ENCODE data around the gene SNW1. TPM values are rescaled to one million over a fixed set of nuclear protein-coding genes. Genes with fewer than 3 reads are reported as not detected.

Gene SNW1
- total and polyA plus RNA-seq, 2 of the 13 experiments (the other 11 are each of a cell fraction or from before 2014, with no cell fraction given), result 23.2 to 65.8 TPM

DNA sequence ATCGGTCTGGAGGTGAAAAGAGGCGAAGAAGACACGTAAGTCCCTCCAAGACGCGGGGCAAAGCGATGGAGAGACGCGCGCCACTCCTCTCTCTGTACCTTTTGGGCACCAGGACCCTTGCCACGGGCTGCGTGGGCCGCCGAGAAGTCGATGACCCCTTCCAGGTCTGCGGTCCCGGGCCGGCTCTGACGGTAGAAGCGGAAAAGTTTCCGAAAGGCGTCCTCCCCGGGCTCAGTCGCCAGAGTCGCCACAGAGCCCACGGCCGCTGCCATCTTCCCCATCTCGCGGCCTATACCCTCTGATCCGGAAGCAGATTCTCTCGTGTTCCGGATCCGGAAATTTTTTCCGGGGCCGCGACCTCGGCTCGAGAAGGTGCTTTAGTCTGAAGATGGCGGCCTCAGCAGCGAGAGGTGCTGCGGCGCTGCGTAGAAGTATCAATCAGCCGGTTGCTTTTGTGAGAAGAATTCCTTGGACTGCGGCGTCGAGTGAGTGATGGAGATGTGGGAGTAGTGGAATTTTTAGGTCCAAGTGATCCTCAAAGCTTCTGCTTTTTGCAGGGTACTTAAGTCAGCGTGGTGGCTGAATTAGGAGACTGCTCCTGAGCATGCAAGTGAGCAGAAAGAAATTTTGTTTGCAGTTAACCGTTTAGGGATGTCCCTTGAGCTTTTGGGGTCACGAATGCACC lies 53.1 kb downstream of the SNW1 start, which contains the start of the genes ALKBH1 and SLIRP (continued):
- TF ChIP-seq CC2D1A (CRISPR knock-in tag; IDR thresholded peaks at IDR 0.05) (no peak), ZSCAN25 (CRISPR knock-in tag; IDR thresholded peaks at IDR 0.05) (0 out of 2 replicates have a peak, but pooled peaks have one; percentile 34), PPARG (CRISPR knock-in tag; conservative IDR thresholded peaks at IDR 0.05) (0 out of 2 replicates have a peak, but pooled peaks have one; percentile 44), KLF11 (CRISPR knock-in tag; IDR thresholded peaks at IDR 0.05) (peak; percentile 72), KDM5B (CRISPR knock-in tag; IDR thresholded peaks at IDR 0.05; ENCODE audit: borderline replicate concordance) (peak; percentile 49; the same call in 1 of the 2 replicates), ZNF746 (CRISPR knock-in tag; IDR thresholded peaks at IDR 0.05) (peak; percentile 64; the same call in 1 of the 2 replicates), NR2F1 (CRISPR knock-in tag; IDR thresholded peaks at IDR 0.05) (peak in 1 of 2 experiments; percentile 26; a peak in 2 of 4 replicates), MYC (CRISPR knock-in tag; IDR thresholded peaks at IDR 0.05; ENCODE audit: borderline replicate concordance) (peak; percentile 90), ERF (CRISPR knock-in tag; IDR thresholded peaks at IDR 0.05) (peak; percentile 85), LCORL (IDR thresholded peaks at IDR 0.05) (no peak), LCORL (CRISPR knock-in tag; IDR thresholded peaks at IDR 0.05) (peak; percentile 48), ZNF720 (CRISPR knock-in tag; IDR thresholded peaks at IDR 0.05) (no peak), MED13 (CRISPR knock-in tag; IDR thresholded peaks at IDR 0.05) (peak; percentile 64; the same call in 1 of the 2 replicates), ZNF224 (CRISPR knock-in tag; IDR thresholded peaks at IDR 0.05) (0 out of 2 replicates have a peak, but pooled peaks have one; percentile 67), RAD51 (IDR thresholded peaks at IDR 0.05; ENCODE audit: borderline replicate concordance) (no peak)
- TF ChIP-seq, protein P1, sequence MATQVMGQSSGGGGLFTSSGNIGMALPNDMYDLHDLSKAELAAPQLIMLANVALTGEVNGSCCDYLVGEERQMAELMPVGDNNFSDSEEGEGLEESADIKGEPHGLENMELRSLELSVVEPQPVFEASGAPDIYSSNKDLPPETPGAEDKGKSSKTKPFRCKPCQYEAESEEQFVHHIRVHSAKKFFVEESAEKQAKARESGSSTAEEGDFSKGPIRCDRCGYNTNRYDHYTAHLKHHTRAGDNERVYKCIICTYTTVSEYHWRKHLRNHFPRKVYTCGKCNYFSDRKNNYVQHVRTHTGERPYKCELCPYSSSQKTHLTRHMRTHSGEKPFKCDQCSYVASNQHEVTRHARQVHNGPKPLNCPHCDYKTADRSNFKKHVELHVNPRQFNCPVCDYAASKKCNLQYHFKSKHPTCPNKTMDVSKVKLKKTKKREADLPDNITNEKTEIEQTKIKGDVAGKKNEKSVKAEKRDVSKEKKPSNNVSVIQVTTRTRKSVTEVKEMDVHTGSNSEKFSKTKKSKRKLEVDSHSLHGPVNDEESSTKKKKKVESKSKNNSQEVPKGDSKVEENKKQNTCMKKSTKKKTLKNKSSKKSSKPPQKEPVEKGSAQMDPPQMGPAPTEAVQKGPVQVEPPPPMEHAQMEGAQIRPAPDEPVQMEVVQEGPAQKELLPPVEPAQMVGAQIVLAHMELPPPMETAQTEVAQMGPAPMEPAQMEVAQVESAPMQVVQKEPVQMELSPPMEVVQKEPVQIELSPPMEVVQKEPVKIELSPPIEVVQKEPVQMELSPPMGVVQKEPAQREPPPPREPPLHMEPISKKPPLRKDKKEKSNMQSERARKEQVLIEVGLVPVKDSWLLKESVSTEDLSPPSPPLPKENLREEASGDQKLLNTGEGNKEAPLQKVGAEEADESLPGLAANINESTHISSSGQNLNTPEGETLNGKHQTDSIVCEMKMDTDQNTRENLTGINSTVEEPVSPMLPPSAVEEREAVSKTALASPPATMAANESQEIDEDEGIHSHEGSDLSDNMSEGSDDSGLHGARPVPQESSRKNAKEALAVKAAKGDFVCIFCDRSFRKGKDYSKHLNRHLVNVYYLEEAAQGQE (IDR thresholded peaks at IDR 0.05; ENCODE audit: borderline replicate concordance in 1 of 2, low read depth in 1 of 2, low read length in 2 of 2), result peak in 1 of 2 experiments; percentile 77; a peak in 2 of 4 replicates
- TF ChIP-seq, protein P2, sequence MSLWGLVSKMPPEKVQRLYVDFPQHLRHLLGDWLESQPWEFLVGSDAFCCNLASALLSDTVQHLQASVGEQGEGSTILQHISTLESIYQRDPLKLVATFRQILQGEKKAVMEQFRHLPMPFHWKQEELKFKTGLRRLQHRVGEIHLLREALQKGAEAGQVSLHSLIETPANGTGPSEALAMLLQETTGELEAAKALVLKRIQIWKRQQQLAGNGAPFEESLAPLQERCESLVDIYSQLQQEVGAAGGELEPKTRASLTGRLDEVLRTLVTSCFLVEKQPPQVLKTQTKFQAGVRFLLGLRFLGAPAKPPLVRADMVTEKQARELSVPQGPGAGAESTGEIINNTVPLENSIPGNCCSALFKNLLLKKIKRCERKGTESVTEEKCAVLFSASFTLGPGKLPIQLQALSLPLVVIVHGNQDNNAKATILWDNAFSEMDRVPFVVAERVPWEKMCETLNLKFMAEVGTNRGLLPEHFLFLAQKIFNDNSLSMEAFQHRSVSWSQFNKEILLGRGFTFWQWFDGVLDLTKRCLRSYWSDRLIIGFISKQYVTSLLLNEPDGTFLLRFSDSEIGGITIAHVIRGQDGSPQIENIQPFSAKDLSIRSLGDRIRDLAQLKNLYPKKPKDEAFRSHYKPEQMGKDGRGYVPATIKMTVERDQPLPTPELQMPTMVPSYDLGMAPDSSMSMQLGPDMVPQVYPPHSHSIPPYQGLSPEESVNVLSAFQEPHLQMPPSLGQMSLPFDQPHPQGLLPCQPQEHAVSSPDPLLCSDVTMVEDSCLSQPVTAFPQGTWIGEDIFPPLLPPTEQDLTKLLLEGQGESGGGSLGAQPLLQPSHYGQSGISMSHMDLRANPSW (CRISPR knock-in tag; IDR thresholded peaks at IDR 0.05; ENCODE audit: borderline replicate concordance), result no peak
- TF ChIP-seq, protein P3, sequence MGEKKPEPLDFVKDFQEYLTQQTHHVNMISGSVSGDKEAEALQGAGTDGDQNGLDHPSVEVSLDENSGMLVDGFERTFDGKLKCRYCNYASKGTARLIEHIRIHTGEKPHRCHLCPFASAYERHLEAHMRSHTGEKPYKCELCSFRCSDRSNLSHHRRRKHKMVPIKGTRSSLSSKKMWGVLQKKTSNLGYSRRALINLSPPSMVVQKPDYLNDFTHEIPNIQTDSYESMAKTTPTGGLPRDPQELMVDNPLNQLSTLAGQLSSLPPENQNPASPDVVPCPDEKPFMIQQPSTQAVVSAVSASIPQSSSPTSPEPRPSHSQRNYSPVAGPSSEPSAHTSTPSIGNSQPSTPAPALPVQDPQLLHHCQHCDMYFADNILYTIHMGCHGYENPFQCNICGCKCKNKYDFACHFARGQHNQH (CRISPR knock-in tag; IDR thresholded peaks at IDR 0.05), result peak; percentile 86
- TF ChIP-seq, protein P4, sequence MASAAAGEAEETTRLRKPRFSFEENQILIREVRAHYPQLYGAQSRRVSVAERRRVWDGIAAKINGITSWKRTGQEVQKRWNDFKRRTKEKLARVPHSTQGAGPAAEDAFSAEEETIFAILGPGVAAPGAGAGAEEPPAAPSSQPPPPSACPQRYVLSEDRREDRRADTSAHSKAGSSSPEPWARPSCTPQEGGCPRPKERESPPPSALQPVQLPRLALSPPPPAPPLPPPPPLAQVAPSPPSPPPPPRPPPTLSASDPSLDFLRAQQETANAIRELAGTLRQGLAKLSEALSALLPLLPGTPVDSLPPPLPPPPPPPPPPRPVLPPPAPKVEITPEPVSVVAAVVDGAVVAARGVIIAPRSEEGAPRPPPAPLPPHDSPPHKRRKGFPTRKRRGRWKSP (CRISPR knock-in tag; IDR thresholded peaks at IDR 0.05), result peak; percentile 57; the same call in 1 of the 2 replicates
